Central memory CD8-positive, alpha-beta T cell (primary cell): ENCODE data around the gene CUL3.
"Not testable (repeated sequence)": the region's sequence is repeated elsewhere in the genome, so short reads cannot be mapped to it uniquely, and the experiment has no call there.

Experiments used
- ATAC-seq: fragments of 150-1000 bp; cut with Tn5 transposase; replicated peaks from 2 replicates; pipeline ENCODE4 v1.10.0; 2022; ENCODE audit warnings: mild to moderate bottlenecking, moderate FRiP score, moderate number of reproducible peaks; ENCODE audit not compliant: poor library complexity, severe bottlenecking; ENCODE audit errors: extremely low read depth
- DNase-seq, 2 donors: peaks; one replicate each; pipeline ENCODE4 v3.0.0; 2021; ENCODE audit warnings: low spot score in 2 of 2
- H3K27ac Mint-ChIP-seq: one replicate; pipeline ENCODE4 v1.8.0; 2022; ENCODE audit warnings: low read depth, mild to moderate bottlenecking, moderate library complexity, mixed read lengths
- H3K27me3 Mint-ChIP-seq: one replicate; pipeline ENCODE4 v1.8.0; 2022; ENCODE audit warnings: mixed read lengths
- H3K36me3 Mint-ChIP-seq: one replicate; pipeline ENCODE4 v1.8.0; 2022; ENCODE audit warnings: mild to moderate bottlenecking, moderate library complexity, mixed read lengths; ENCODE audit not compliant: insufficient read depth
- H3K4me1 Mint-ChIP-seq: one replicate; pipeline ENCODE4 v1.8.0; 2022; ENCODE audit warnings: mixed read lengths
- H3K4me3 Mint-ChIP-seq: one replicate; pipeline ENCODE4 v1.8.0; 2022; ENCODE audit warnings: mild to moderate bottlenecking, moderate library complexity, mixed read lengths
- H3K9me3 Mint-ChIP-seq: one replicate; pipeline ENCODE4 v1.8.0; 2022; ENCODE audit warnings: mixed read lengths

The CUL3 gene

DNA sequence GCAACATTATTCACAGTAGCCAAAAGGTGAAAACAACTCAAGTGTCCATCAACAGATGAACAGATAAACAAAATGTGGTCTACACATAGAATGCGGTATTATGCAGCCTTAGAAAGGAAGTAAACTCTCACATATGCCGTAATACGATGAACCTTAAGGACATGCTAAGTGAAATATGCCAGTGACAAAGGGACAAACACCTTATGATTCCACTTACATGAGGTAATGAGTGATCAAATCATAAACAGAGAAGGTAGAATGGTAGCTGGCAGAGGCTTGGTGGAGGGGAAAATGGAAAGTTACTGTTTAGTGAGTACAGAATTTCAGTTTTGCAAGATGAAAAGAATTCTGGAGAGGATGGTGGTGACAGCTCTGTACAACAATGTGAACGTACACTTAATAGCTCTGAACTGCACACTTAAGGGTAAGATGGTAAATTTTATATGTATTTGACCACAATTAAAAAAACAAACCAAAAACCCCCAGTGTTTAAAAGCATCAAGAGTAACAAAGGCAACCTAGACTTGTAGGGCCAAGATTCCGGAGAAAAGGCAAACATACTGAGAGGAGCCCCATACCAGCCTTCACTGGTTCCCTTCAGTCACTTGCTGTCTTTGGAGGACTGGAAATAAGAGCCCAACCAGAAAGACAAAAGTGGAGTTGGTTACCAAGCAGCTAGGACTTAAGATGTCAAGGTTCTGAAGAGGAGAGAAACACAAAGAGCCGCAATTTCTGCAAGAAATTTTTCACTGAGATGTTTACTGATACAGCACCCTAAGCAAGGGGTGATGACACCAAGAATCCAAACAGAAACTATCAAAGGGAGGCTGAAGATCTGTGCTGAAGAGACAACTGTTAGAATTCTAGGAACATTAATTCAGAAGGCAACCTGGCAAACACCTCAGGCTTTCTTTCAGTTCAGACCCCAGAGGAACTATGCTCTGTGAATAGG is 61.3 kb downstream of the CUL3 start:
- DNase-seq (no peak), ATAC-seq (peak; percentile 70)
- Mint-ChIP-seq H3K9me3 (no peaks in the 10 kb centered on the region), H3K27me3 (no peaks in the 10 kb centered on the region), H3K4me3 (peak overlapping the region; percentile 53), H3K36me3 (peaks cover 9% of the 10 kb centered on the region), H3K27ac (peak overlapping the region; percentile 47), H3K4me1 (peaks cover 70% of the 10 kb centered on the region)

GRCh38 chr2:224522483-224522882 is 62.7 kb downstream of the CUL3 start:
- H3K27me3 Mint-ChIP-seq, H3K4me3 Mint-ChIP-seq, H3K27ac Mint-ChIP-seq, ATAC-seq, DNase-seq, H3K36me3 Mint-ChIP-seq, H3K9me3 Mint-ChIP-seq: not testable (repeated sequence)
- H3K4me1 Mint-ChIP-seq: peaks cover 68% of the 10 kb centered on the region

GRCh38 chr2:224520064-224520463 is 65.1 kb downstream of the CUL3 start:
- no peaks in the 10 kb centered on the region for H3K9me3 Mint-ChIP-seq
- H3K4me1 Mint-ChIP-seq: peaks cover 69% of the 10 kb centered on the region
- peak; percentile 57 for ATAC-seq
- no peaks in the 10 kb centered on the region for H3K27me3 Mint-ChIP-seq
- peak overlapping the region; percentile 23 for H3K4me3 Mint-ChIP-seq
- DNase-seq: no peak
- peaks cover 2% of the 10 kb centered on the region for H3K36me3 Mint-ChIP-seq
- peak overlapping the region; percentile 63 for H3K27ac Mint-ChIP-seq

- no peak overlapping the region for H3K27ac Mint-ChIP-seq
- peaks cover 2% of the 10 kb centered on the region for H3K36me3 Mint-ChIP-seq
- DNase-seq: no peak
- no peak overlapping the region for H3K4me3 Mint-ChIP-seq
- ATAC-seq: no peak
- H3K27me3 Mint-ChIP-seq: no peaks in the 10 kb centered on the region
- H3K9me3 Mint-ChIP-seq: no peaks in the 10 kb centered on the region
- H3K4me1 Mint-ChIP-seq: peaks cover 63% of the 10 kb centered on the region
Observed at GRCh38 chr2:224518806-224519580, 66.2 kb downstream of the CUL3 start.

DNA sequence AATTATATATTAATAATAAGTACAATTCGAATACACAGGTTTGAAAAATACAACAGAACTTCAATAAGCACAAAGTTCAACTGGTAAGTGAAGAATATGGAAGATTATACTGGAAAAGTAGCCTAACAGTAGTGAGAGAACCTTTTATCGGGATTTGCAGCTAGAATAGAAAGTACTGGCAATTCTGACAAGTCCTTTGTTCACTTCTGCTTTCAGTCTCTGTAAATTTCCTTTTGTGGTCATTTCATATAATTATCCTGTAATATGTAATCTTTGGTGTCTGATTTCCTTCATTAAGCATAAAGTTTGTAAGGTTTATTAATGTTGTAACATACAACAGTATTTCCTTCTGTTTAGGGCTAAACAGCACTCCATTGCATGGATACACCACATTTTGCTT is 67.2 kb downstream of the CUL3 start:
- DNase-seq: no peak
- Mint-ChIP-seq H3K4me3 (no peak overlapping the region), H3K9me3 (no peaks in the 10 kb centered on the region), H3K27ac (no peak overlapping the region), H3K4me1 (peaks cover 54% of the 10 kb centered on the region), H3K27me3 (no peaks in the 10 kb centered on the region), H3K36me3 (peaks cover 11% of the 10 kb centered on the region)
- ATAC-seq: no peak

DNA sequence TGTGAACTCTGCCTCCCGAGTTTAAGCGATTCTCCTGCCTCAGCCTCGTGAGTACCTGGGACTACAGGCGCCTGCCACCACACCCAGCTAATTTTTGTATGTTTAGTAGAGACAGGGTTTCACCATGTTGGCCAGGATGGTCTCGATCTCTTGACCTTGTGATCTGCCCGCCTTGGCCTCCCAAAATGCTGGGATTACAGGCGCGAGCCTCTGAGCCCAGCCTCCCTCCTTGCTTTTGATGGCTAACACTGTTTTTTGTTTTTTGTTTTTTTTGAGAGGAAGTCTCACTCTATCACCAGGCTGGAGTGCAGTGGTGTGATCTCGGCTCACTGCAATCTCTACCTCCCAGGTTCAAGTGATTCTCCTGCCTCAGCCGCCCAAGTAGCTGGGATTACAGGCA is 68.8 kb downstream of the CUL3 start:
- H3K4me3 Mint-ChIP-seq, H3K27me3 Mint-ChIP-seq, DNase-seq, ATAC-seq, H3K9me3 Mint-ChIP-seq: not testable (repeated sequence)
- Mint-ChIP-seq H3K4me1 (peaks cover 55% of the 10 kb centered on the region), H3K36me3 (peaks cover 16% of the 10 kb centered on the region), H3K27ac (peak overlapping the region; percentile 33)

- H3K4me3 Mint-ChIP-seq: no peak overlapping the region
- ATAC-seq (no peak), DNase-seq (no peak)
- no peak overlapping the region for H3K27ac Mint-ChIP-seq
- peaks cover 51% of the 10 kb centered on the region for H3K4me1 Mint-ChIP-seq
- peaks cover 21% of the 10 kb centered on the region for H3K36me3 Mint-ChIP-seq
- no peaks in the 10 kb centered on the region for H3K9me3 Mint-ChIP-seq
- no peaks in the 10 kb centered on the region for H3K27me3 Mint-ChIP-seq
Observed at GRCh38 chr2:224513991-224514390, 71.2 kb downstream of the CUL3 start.

DNA sequence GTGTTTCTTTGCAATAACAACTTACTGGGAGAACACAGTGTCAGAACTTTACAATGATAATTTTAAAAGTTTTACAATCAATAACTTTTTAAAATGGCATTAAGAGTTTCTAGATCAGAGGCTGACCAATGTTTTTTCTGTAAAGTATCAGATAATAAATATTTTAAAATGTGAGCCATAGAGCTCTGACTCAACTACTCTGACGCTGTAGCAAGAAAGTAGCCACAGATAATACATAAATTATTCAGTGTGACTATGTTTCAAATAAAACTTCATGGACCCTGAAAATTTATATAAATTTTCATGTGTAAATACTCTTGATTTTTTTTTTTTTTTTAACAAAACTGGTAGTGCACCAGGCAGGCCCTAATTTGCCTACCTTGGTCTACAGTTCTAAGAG is 77.4 kb downstream of the CUL3 start:
- no peak overlapping the region for H3K4me3 Mint-ChIP-seq
- no peak overlapping the region for H3K27ac Mint-ChIP-seq
- H3K27me3 Mint-ChIP-seq: no peaks in the 10 kb centered on the region
- H3K9me3 Mint-ChIP-seq: no peaks in the 10 kb centered on the region
- DNase-seq: no peak
- H3K4me1 Mint-ChIP-seq: peaks cover 19% of the 10 kb centered on the region
- peaks cover 40% of the 10 kb centered on the region for H3K36me3 Mint-ChIP-seq
- ATAC-seq: no peak

DNA sequence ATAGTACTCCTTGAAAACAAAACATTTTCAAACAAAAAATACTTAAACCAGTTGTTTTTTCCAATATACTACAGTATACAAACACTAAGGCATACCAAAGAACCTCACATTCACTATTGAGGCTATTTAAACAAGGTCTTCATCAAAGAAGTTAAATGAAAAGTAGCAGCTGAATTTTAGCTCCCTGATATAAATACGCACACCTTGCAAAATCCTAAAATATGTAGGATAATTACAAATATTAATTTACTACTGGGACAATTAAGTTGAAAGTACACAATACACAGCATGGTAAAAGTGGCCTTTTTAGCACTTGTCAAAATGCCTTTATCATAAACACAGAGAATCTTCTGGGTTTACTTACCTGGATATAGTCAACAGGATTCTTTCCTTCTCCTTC is 78.7 kb downstream of the CUL3 start:
- Mint-ChIP-seq H3K36me3 (peaks cover 41% of the 10 kb centered on the region), H3K4me1 (peaks cover 17% of the 10 kb centered on the region), H3K9me3 (no peaks in the 10 kb centered on the region), H3K27ac (no peak overlapping the region), H3K27me3 (no peaks in the 10 kb centered on the region), H3K4me3 (no peak overlapping the region)
- DNase-seq (no peak), ATAC-seq (no peak)

DNA sequence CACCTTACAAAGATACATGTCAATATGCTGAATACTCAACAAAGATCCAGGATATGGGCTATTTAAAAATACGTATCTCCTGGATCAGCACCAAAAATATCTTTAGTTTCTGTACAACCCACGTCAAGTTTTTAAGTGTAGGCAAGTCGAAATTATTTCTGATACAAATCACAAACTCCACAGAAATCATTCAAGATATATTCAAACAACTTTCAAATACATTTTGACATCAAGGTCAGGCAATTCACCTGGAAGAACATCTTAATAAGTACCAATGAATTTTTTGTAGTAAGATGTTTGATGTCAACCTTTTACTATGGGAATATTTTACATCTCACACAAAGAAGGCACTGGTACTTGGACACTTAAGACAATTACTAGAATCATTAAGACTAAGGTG is 86.2 kb downstream of the CUL3 start:
- Mint-ChIP-seq H3K36me3 (peaks cover 53% of the 10 kb centered on the region), H3K27me3 (no peaks in the 10 kb centered on the region), H3K27ac (no peak overlapping the region), H3K4me3 (no peak overlapping the region), H3K4me1 (peaks cover 13% of the 10 kb centered on the region), H3K9me3 (no peaks in the 10 kb centered on the region)
- DNase-seq: no peak
- no peak for ATAC-seq

- Mint-ChIP-seq H3K27ac (peak overlapping the region; percentile 29), H3K36me3 (peaks cover 32% of the 10 kb centered on the region), H3K9me3 (no peaks in the 10 kb centered on the region), H3K27me3 (no peaks in the 10 kb centered on the region), H3K4me1 (peaks cover 41% of the 10 kb centered on the region), H3K4me3 (no peak overlapping the region)
- ATAC-seq (no peak), DNase-seq (no peak)
Observed at GRCh38 chr2:224492531-224492930, 92.6 kb downstream of the CUL3 start.

- H3K27ac Mint-ChIP-seq: peak overlapping the region; percentile 17
- not testable (repeated sequence) for DNase-seq, H3K27me3 Mint-ChIP-seq, ATAC-seq, H3K9me3 Mint-ChIP-seq, H3K4me3 Mint-ChIP-seq
- H3K4me1 Mint-ChIP-seq: peaks cover 56% of the 10 kb centered on the region
- peaks cover 31% of the 10 kb centered on the region for H3K36me3 Mint-ChIP-seq
Observed at GRCh38 chr2:224487940-224488339, 97.2 kb downstream of the CUL3 start.
